BJ (cell line): ENCODE results near the gene TMEM179. TPM values are rescaled to one million over a fixed set of nuclear protein-coding genes. Genes with fewer than 3 reads are reported as not detected.

Experiments
- CTCF ChIA-PET: fragments of 350-600 bp; formaldehyde crosslinking; extraction: SDS; loops from one replicate; lab custom pipeline; 2021; ENCODE audit warnings: antibody characterized with exemption, inconsistent platforms; lab: Yijun Ruan, JAX
- POLR2A ChIA-PET: fragments of 300-600 bp; sonication (Branson Sonifier 250); formaldehyde crosslinking; extraction: SDS; loops from one replicate; lab custom pipeline; 2021; ENCODE audit warnings: antibody characterized with exemption; lab: Charles Lee
- DNase-seq: peaks from one replicate; pipeline ENCODE4 v3.0.0-alpha.2; 2011; ENCODE audit warnings: low read depth
- H3K27me3 ChIP-seq: 2 replicates; pipeline ENCODE4 v1.6.0; 2011; ENCODE audit warnings: low read length; ENCODE audit not compliant: control insufficient read depth, insufficient read depth
- H3K36me3 ChIP-seq: 2 replicates; pipeline ENCODE4 v1.5.1; 2011; ENCODE audit warnings: low read length; ENCODE audit not compliant: control insufficient read depth, insufficient read depth
- H3K4me3 ChIP-seq: 2 replicates; pipeline ENCODE4 v1.5.1; 2011; ENCODE audit warnings: low read depth, mild to moderate bottlenecking, control low read depth, low read length
- polyA plus RNA-seq: library from polyadenylated mRNA; depleted of rRNA; stranded (reverse); fragments of >200 nt; gene quantifications from 2 replicates; pipeline ENCODE4 v1.2.3, GENCODE V29; 2011
- TF ChIP-seq, protein P1 (sequence below): IDR thresholded peaks from 2 replicates; pipeline ENCODE4 v1.5.1; 2011; ENCODE audit warnings: low read depth, mild to moderate bottlenecking, control low read depth, inconsistent platforms, low read length, moderate library complexity; ENCODE audit not compliant: insufficient read depth

Gene TMEM179
- polyA plus RNA-seq, 1 experiment, result 0.09 TPM

DNA sequence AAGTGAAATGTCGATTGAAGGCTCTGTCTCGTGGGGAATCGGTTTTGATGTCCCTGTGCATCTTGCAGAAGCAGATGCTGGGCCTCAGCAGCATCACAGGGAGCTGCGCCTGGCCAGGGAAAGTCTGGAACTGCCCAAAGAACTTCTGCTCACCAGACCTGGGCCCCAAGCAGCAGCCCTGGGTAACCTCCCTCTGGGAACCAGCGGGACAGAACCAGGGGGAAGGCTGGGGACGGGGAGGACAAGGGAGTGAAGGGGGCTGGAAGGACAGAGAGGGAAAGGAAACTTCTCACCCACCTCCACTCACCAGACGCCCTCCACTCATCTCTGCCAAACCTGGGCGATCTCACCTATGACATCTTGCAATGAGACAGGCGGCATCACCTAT is 51.8 kb downstream of the TMEM179 start:
- H3K27me3 ChIP-seq, result no peaks in the 10 kb centered on the region
- no peak overlapping the region for H3K4me3 ChIP-seq
- ChIA-PET CTCF (interaction anchor here (0.7 to 1.6 kb wide), 2 partner anchors 11 to 475 kb away, joined by 3 to 5 read pairs; no protein-coding TSS in a partner anchor), POLR2A (no interaction called here)
- DNase-seq, result no peak
- no peaks in the 10 kb centered on the region for H3K36me3 ChIP-seq
- TF ChIP-seq, protein P1, sequence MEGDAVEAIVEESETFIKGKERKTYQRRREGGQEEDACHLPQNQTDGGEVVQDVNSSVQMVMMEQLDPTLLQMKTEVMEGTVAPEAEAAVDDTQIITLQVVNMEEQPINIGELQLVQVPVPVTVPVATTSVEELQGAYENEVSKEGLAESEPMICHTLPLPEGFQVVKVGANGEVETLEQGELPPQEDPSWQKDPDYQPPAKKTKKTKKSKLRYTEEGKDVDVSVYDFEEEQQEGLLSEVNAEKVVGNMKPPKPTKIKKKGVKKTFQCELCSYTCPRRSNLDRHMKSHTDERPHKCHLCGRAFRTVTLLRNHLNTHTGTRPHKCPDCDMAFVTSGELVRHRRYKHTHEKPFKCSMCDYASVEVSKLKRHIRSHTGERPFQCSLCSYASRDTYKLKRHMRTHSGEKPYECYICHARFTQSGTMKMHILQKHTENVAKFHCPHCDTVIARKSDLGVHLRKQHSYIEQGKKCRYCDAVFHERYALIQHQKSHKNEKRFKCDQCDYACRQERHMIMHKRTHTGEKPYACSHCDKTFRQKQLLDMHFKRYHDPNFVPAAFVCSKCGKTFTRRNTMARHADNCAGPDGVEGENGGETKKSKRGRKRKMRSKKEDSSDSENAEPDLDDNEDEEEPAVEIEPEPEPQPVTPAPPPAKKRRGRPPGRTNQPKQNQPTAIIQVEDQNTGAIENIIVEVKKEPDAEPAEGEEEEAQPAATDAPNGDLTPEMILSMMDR, result no peak

DNA sequence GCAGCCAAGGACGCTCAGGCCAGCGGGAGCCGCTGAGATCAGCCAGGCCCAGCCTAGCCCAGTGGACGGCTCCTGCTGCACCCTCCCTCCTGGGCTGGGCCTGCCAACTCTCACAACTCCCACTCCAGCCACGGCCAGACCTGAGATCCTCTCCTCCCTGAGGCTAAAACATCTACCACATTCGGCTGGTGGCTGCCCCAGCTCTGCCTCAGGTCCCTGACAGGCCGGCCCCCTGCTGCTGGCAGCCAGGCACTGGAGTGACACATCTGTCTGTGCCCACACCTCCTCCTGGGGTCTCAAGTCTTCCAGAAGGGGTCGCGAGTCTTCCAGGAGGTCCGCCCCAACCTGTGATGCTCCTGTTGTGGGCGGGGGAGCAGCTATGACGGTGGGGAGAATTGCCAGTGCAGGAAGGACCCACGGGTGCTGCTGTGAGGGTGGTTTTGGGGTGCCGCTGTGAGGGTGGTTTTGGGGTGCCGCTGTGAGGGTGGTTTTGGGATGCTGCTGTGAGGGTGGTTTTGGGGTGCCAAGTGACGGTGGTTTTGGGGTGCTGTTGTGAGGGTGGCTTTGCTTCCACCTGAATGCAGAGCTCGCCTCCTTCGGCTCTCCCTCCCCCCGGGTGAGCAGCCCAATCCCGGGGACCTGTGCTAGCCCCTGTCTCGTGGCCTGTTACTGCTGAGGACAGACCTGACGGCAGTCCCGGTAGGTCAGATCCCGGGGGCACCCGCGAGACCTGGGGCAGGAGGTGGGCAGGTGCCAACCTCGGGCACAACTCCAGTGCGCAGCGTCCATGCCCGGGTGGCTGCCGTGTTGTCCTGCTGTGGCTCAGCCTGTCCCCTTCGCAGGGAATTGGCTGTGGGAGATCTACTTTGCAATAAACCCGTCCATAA is 52.5 kb downstream of the TMEM179 start:
- no peaks in the 10 kb centered on the region for H3K27me3 ChIP-seq
- POLR2A ChIA-PET, result no interaction called here
- H3K4me3 ChIP-seq, result no peak overlapping the region
- DNase-seq, result no peak
- TF ChIP-seq, protein P1, result no peak
- no peaks in the 10 kb centered on the region for H3K36me3 ChIP-seq
- CTCF ChIA-PET, result interaction anchor here (0.7 kb wide), 1 partner anchor 474 kb away, joined by 3 read pairs; no protein-coding TSS in a partner anchor

GRCh38 chr14:104550861-104551728 is 53.5 kb downstream of the TMEM179 start:
- ChIA-PET CTCF (interaction anchor here (1.1 kb wide), 1 partner anchor 13 kb away, joined by 3 read pairs; no protein-coding TSS in a partner anchor), POLR2A (no interaction called here)
- Histone ChIP-seq H3K36me3 (no peaks in the 10 kb centered on the region), H3K27me3 (no peaks in the 10 kb centered on the region; the same call in 1 of the 2 replicates), H3K4me3 (no peak overlapping the region)
- DNase-seq, result no peak
- TF ChIP-seq, protein P1, result no peak

- Histone ChIP-seq H3K36me3 (no peaks in the 10 kb centered on the region), H3K27me3 (no peaks in the 10 kb centered on the region; the same call in 1 of the 2 replicates), H3K4me3 (no peak overlapping the region)
- ChIA-PET CTCF (interaction anchor here (1.1 kb wide), 1 partner anchor 14 kb away, joined by 3 read pairs; no protein-coding TSS in a partner anchor), POLR2A (no interaction called here)
- no peak for DNase-seq
- TF ChIP-seq, protein P1, result no peak
Observed at GRCh38 chr14:104550340-104550860, 54.2 kb downstream of the TMEM179 start.
